Measurements from ENCODE around the gene OR52K1.
"Not testable (repeated sequence)": the region's sequence is repeated elsewhere in the genome, so short reads cannot be mapped to it uniquely, and the experiment has no call there.

OR52K1 gene

GRCh38 chr11:4527926-4528325, 45.5 kb downstream of the OR52K1 start:
- peaks cover 12% of the 10 kb centered on the region for H3K9me3 ChIP-seq (ENCODE audit: control insufficient read depth, low read length)
- no peak overlapping the region for H3K9ac ChIP-seq (ENCODE audit: low read length)
- DNase-seq (ENCODE audit: low read depth): no peak
- H3K4me3 ChIP-seq (ENCODE audit: low read length): no peak overlapping the region
- H3K4me1 ChIP-seq (ENCODE audit: control insufficient read depth, insufficient read depth, low read length): no peaks in the 10 kb centered on the region
- peaks cover 5% of the 10 kb centered on the region for H3K27me3 ChIP-seq (replicated peaks; ENCODE audit: control insufficient read depth, insufficient read depth, low read length)
- H3K36me3 ChIP-seq (ENCODE audit: control insufficient read depth, insufficient read depth, low read length, severe bottlenecking): no peaks in the 10 kb centered on the region

GRCh38 chr11:4531686-4532085, 49.2 kb downstream of the OR52K1 start:
- not testable (repeated sequence) for H3K9ac ChIP-seq (ENCODE audit: low read length); H3K4me1 ChIP-seq (ENCODE audit: control insufficient read depth, insufficient read depth, low read length); H3K36me3 ChIP-seq (ENCODE audit: control insufficient read depth, insufficient read depth, low read length, severe bottlenecking); H3K4me3 ChIP-seq (ENCODE audit: low read length); DNase-seq (ENCODE audit: low read depth); H3K27me3 ChIP-seq (replicated peaks; ENCODE audit: control insufficient read depth, insufficient read depth, low read length)
- H3K9me3 ChIP-seq (ENCODE audit: control insufficient read depth, low read length): peaks cover 12% of the 10 kb centered on the region

GRCh38 chr11:4539603-4540219, 57.3 kb downstream of the OR52K1 start:
- DNase-seq (ENCODE audit: low read depth): peak; percentile 61

GRCh38 chr11:4541071-4541470, 58.6 kb downstream of the OR52K1 start:
- peaks cover 28% of the 10 kb centered on the region for H3K27me3 ChIP-seq (replicated peaks; ENCODE audit: control insufficient read depth, insufficient read depth, low read length)
- no peak for DNase-seq (ENCODE audit: low read depth)
- no peaks in the 10 kb centered on the region for H3K9me3 ChIP-seq (ENCODE audit: control insufficient read depth, low read length)
- H3K4me1 ChIP-seq (ENCODE audit: control insufficient read depth, insufficient read depth, low read length): no peaks in the 10 kb centered on the region
- no peak overlapping the region for H3K9ac ChIP-seq (ENCODE audit: low read length)
- H3K36me3 ChIP-seq (ENCODE audit: control insufficient read depth, insufficient read depth, low read length, severe bottlenecking): no peaks in the 10 kb centered on the region
- H3K4me3 ChIP-seq (ENCODE audit: low read length): no peak overlapping the region

More at GRCh38 chr11:4539603-4540219, 57.3 kb downstream of the OR52K1 start:
- no peaks in the 10 kb centered on the region for H3K36me3 ChIP-seq (ENCODE audit: control insufficient read depth, insufficient read depth, low read length, severe bottlenecking)
- no peak overlapping the region for H3K4me3 ChIP-seq (ENCODE audit: low read length)
- H3K9me3 ChIP-seq (ENCODE audit: control insufficient read depth, low read length): no peaks in the 10 kb centered on the region
- H3K4me1 ChIP-seq (ENCODE audit: control insufficient read depth, insufficient read depth, low read length): no peaks in the 10 kb centered on the region
- H3K9ac ChIP-seq (ENCODE audit: low read length): no peak overlapping the region
- H3K27me3 ChIP-seq (replicated peaks; ENCODE audit: control insufficient read depth, insufficient read depth, low read length): peaks cover 28% of the 10 kb centered on the region
